ENCODE data around the gene ZBTB20. TPM values are rescaled to one million over a fixed set of nuclear protein-coding genes. Genes with fewer than 3 reads are reported as not detected.

The ZBTB20 gene
- total and polyA plus RNA-seq, 10 of the 15 experiments (the other 5 are each of a cell fraction or from before 2014, with no cell fraction given): 0.20 to 5.5 (median 2.2) TPM

DNA sequence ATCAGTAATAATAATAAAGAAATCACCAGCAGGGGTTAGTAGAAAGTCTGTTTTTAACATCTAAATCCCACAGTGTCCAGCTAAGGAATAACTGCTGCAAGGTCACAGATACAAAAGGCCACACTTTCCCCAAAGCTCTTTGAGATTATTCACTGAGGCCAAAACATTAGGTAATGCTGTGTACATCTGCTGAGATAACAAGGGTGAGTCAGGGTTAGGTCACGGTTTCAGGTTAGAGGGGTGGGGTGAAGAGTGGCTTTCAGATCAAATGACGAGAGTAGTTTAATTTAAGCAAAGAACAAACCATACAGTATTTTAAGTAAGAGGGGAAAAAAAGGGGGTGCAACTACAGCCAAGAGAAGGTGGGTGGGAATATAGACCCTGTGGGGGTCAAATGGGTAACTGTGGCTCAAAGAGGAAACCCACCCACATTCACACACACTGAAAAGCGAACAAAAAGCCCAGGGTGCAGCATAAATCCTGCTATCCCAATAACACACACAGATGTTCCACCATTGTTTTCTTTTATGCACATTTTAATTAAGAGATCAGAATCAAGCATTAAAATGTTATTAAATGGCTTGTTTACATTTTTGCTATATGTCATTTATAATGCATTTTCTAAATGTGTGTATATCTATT lies 440.4 kb downstream of the ZBTB20 start:
- ChIA-PET CTCF (interaction anchor here (0.5 kb wide), 1 partner anchor 10 kb away, joined by 5 read pairs; no protein-coding TSS in a partner anchor), RAD21 (ENCODE audit: unreplicated experiment) (no interaction called here), POLR2A (interaction anchor here (0.6 kb wide), 1 partner anchor 72 kb away, joined by 3 read pairs; no protein-coding TSS in a partner anchor), SMC1A (ENCODE audit: uncharacterized antibody, unreplicated experiment) (interaction anchor here (0.9 kb wide), 1 partner anchor 12 kb away, joined by 3 read pairs; no protein-coding TSS in a partner anchor)
- no peak overlapping the region for H3K4me2 ChIP-seq (ENCODE audit: control insufficient read depth, insufficient read depth)
- no peaks in the 10 kb centered on the region for H3K36me3 ChIP-seq (ENCODE audit: control insufficient read depth in 2 of 2, insufficient read depth in 2 of 2, low read length in 1 of 2)
- no peak overlapping the region for H3K4me3 ChIP-seq
- H3K9ac ChIP-seq (ENCODE audit: control insufficient read depth, insufficient read depth, low read length): no peak overlapping the region
- WGBS (ENCODE audit: insufficient coverage, insufficient replicate concordance, low lambda C conversion rate, missing lambda C conversion rate): 27% methylated on average over 3 of the region's 3 CpGs
- no peaks in the 10 kb centered on the region for H3K9me3 ChIP-seq (replicated peaks; ENCODE audit: control insufficient read depth, insufficient read depth, low read length)
- no peaks in the 10 kb centered on the region for H4K20me1 ChIP-seq (ENCODE audit: control insufficient read depth, insufficient read depth)
- peak; percentile 98 for ATAC-seq
- no TSS peak for BruUV-seq (replicated peaks)
- H3K79me2 ChIP-seq (ENCODE audit: control insufficient read depth, insufficient read depth, low read length): no peaks in the 10 kb centered on the region
- H3K4me1 ChIP-seq (ENCODE audit: control insufficient read depth, insufficient read depth, low read length): no peaks in the 10 kb centered on the region
- H3K27ac ChIP-seq (ENCODE audit: control insufficient read depth, insufficient read depth): no peak overlapping the region
- DNase-seq (ENCODE audit: low read depth, low spot score): no peak
- in situ Hi-C loops (cut with MboI) (no loop called here), intact Hi-C loops (cut with micrococcal nuclease; ENCODE audit: unreplicated experiment) (no loop called here)
- no peak overlapping the region for H2AFZ ChIP-seq (ENCODE audit: control insufficient read depth, low read depth, low read length)
- H3K27me3 ChIP-seq (replicated peaks in 1 of 2; ENCODE audit: control insufficient read depth in 2 of 2, insufficient read depth in 2 of 2, low read length in 1 of 2): no peaks in the 10 kb centered on the region
- no peak for FAIRE-seq
- TF ChIP-seq EGR1 (IDR thresholded peaks at IDR 0.05; ENCODE audit: borderline replicate concordance in 1 of 2, low read depth in 2 of 2, low read length in 2 of 2): peak in 1 of 2 experiments; percentile 38; a peak in 1 of 3 replicates
- TF ChIP-seq GATAD2B (conservative IDR thresholded peaks at IDR 0.05; ENCODE audit: low read depth): no peak
- TF ChIP-seq RUNX3 (IDR thresholded peaks at IDR 0.05; ENCODE audit: low read length): peak; percentile 77
- TF ChIP-seq NFYB (IDR thresholded peaks at IDR 0.05; ENCODE audit: insufficient read depth, low read depth, low read length): no peak
- no peak for TF ChIP-seq SREBF2 (IDR thresholded peaks at IDR 0.05; ENCODE audit: low read length)
- TF ChIP-seq MYC (IDR thresholded peaks at IDR 0.05; ENCODE audit: insufficient read depth, insufficient read length, insufficient replicate concordance, low read length, severe bottlenecking): no peak
- TF ChIP-seq, protein P1, sequence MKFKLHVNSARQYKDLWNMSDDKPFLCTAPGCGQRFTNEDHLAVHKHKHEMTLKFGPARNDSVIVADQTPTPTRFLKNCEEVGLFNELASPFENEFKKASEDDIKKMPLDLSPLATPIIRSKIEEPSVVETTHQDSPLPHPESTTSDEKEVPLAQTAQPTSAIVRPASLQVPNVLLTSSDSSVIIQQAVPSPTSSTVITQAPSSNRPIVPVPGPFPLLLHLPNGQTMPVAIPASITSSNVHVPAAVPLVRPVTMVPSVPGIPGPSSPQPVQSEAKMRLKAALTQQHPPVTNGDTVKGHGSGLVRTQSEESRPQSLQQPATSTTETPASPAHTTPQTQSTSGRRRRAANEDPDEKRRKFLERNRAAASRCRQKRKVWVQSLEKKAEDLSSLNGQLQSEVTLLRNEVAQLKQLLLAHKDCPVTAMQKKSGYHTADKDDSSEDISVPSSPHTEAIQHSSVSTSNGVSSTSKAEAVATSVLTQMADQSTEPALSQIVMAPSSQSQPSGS (IDR thresholded peaks at IDR 0.05; ENCODE audit: low read length): peak; percentile 90
- TF ChIP-seq NFIC (IDR thresholded peaks at IDR 0.05; ENCODE audit: low read depth, low read length): peak; percentile 70; the same call in 1 of the 2 replicates
- TF ChIP-seq NR2C2 (IDR thresholded peaks at IDR 0.05; ENCODE audit: borderline replicate concordance, control insufficient read depth, insufficient read length, low read depth): no peak
- TF ChIP-seq, protein P2, sequence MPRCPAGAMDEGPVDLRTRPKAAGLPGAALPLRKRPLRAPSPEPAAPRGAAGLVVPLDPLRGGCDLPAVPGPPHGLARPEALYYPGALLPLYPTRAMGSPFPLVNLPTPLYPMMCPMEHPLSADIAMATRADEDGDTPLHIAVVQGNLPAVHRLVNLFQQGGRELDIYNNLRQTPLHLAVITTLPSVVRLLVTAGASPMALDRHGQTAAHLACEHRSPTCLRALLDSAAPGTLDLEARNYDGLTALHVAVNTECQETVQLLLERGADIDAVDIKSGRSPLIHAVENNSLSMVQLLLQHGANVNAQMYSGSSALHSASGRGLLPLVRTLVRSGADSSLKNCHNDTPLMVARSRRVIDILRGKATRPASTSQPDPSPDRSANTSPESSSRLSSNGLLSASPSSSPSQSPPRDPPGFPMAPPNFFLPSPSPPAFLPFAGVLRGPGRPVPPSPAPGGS (IDR thresholded peaks at IDR 0.05; ENCODE audit: borderline replicate concordance, insufficient read depth, low read depth, low read length, poor library complexity, severe bottlenecking): peak; percentile 59
- no peak; a peak in 1 of 4 replicates for TF ChIP-seq IKZF2 (IDR thresholded peaks at IDR 0.05)
- no peak for TF ChIP-seq MXI1 (IDR thresholded peaks at IDR 0.05; ENCODE audit: low read depth, low read length)
- TF ChIP-seq MEF2A (IDR thresholded peaks at IDR 0.05; ENCODE audit: insufficient read depth, low read depth, low read length): no peak
- no peak for TF ChIP-seq SIX5 (IDR thresholded peaks at IDR 0.05; ENCODE audit: low read depth, low read length, severe bottlenecking)
- no peak for TF ChIP-seq SP1 (IDR thresholded peaks at IDR 0.05; ENCODE audit: low read depth, low read length)
- peak; percentile 76; the same call in 1 of the 2 replicates for TF ChIP-seq CREB1 (IDR thresholded peaks at IDR 0.05; ENCODE audit: low read depth)
- TF ChIP-seq CHD2 (IDR thresholded peaks at IDR 0.05; ENCODE audit: borderline replicate concordance, low read depth, low read length): no peak
- peak; percentile 84 for TF ChIP-seq JUNB (IDR thresholded peaks at IDR 0.05)
- TF ChIP-seq, protein P3, sequence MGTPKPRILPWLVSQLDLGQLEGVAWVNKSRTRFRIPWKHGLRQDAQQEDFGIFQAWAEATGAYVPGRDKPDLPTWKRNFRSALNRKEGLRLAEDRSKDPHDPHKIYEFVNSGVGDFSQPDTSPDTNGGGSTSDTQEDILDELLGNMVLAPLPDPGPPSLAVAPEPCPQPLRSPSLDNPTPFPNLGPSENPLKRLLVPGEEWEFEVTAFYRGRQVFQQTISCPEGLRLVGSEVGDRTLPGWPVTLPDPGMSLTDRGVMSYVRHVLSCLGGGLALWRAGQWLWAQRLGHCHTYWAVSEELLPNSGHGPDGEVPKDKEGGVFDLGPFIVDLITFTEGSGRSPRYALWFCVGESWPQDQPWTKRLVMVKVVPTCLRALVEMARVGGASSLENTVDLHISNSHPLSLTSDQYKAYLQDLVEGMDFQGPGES (IDR thresholded peaks at IDR 0.05): no peak
